Adrenal gland (tissue), 5 donors: ENCODE measurements around the gene ZNF506.

ENCODE experiments used
- CTCF ChIP-seq, 6 experiments: fragments of 450-650 bp in 4 of 6; fragments of 200-600 bp in 2 of 6; sonication (generic) in 1 of 6; IDR thresholded peaks; 1 replicate in 5 of 6; 2 replicates in 1 of 6; pipeline versions ENCODE4 v1.5.1 to v1.8.0; 2016 to 2021; ENCODE audit warnings: antibody characterized with exemption in 6 of 6, mild to moderate bottlenecking in 2 of 6, moderate library complexity in 1 of 6
- POLR2A ChIP-seq, 2 donors: fragments of 450-650 bp; IDR thresholded peaks; one replicate each; pipeline ENCODE4 v1.6.1; 2017; ENCODE audit warnings: antibody characterized with exemption in 2 of 2, mild to moderate bottlenecking in 2 of 2, moderate library complexity in 1 of 2
- donor health status: DM: no; HTN: no; CAD: no.

DNA sequence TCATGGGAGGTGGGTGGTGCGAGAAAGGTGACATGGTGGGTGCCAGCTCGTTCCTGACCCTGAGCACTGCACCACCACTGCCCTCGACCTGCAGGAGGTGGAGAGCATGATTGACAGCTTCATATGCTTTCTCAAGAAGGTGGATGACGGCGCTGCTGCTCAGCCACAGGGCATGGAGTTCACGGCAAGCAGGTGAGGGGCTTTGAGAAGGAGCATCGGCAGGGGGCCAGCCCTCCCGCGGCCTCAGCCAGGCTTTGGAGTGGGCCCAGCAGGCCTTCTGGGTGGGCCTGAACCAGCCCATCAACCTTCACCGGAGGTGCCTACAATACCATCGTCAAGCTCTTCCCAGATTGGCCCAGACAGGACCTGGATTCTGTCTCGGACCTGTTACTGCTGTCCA lies 69.7 kb downstream of the ZNF506 start:
- TF ChIP-seq CTCF (IDR thresholded peaks at IDR 0.05) (no peak), POLR2A (IDR thresholded peaks at IDR 0.05) (no peak)
